Femur (tissue), 1 donor: ENCODE data around the gene UNC13C.

ENCODE experiments used
- DNase-seq: peaks from one replicate; pipeline ENCODE4 v3.0.0-alpha.2; 2017

The UNC13C gene

GRCh38 chr15:54120949-54121463 lies 142.8 kb downstream of the UNC13C start:
- DNase-seq = no peak

- DNase-seq = no peak
Observed at GRCh38 chr15:54127574-54127973, 149.3 kb downstream of the UNC13C start.

GRCh38 chr15:54131410-54131809 lies 153.2 kb downstream of the UNC13C start:
- DNase-seq = no peak

- no peak for DNase-seq
Observed at GRCh38 chr15:54149115-54149531, 170.9 kb downstream of the UNC13C start.

GRCh38 chr15:54150255-54150654 lies 172.0 kb downstream of the UNC13C start:
- no peak for DNase-seq

- no peak for DNase-seq
Observed at GRCh38 chr15:54159012-54159411, 180.8 kb downstream of the UNC13C start.

- DNase-seq = no peak
Observed at GRCh38 chr15:54187325-54187724, 209.1 kb downstream of the UNC13C start.

- no peak for DNase-seq
Observed at GRCh38 chr15:54197995-54198394, 219.8 kb downstream of the UNC13C start.

GRCh38 chr15:54206586-54207321 lies 228.5 kb downstream of the UNC13C start:
- DNase-seq = no peak

GRCh38 chr15:54208786-54209185 lies 230.5 kb downstream of the UNC13C start:
- no peak for DNase-seq

- DNase-seq = no peak
Observed at GRCh38 chr15:54212635-54213034, 234.4 kb downstream of the UNC13C start.

- no peak for DNase-seq
Observed at GRCh38 chr15:54226455-54226854, 248.2 kb downstream of the UNC13C start.

- DNase-seq = no peak
Observed at GRCh38 chr15:54227569-54227968, 249.3 kb downstream of the UNC13C start.

GRCh38 chr15:54250326-54250725 lies 272.1 kb downstream of the UNC13C start:
- DNase-seq = no peak

GRCh38 chr15:54256190-54256589 lies 277.9 kb downstream of the UNC13C start:
- DNase-seq = no peak

- DNase-seq = no peak
Observed at GRCh38 chr15:54273928-54274327, 295.7 kb downstream of the UNC13C start.

- DNase-seq = no peak
Observed at GRCh38 chr15:54277834-54278233, 299.6 kb downstream of the UNC13C start.

- no peak for DNase-seq
Observed at GRCh38 chr15:54280726-54281125, 302.5 kb downstream of the UNC13C start.

- DNase-seq = no peak
Observed at GRCh38 chr15:54282228-54282836, 304.1 kb downstream of the UNC13C start.

GRCh38 chr15:54288049-54288448 lies 309.8 kb downstream of the UNC13C start:
- no peak for DNase-seq

GRCh38 chr15:54289590-54290136 lies 311.4 kb downstream of the UNC13C start:
- no peak for DNase-seq

- DNase-seq = no peak
Observed at GRCh38 chr15:54298396-54298795, 320.2 kb downstream of the UNC13C start.

- no peak for DNase-seq
Observed at GRCh38 chr15:54304321-54304720, 326.1 kb downstream of the UNC13C start.

GRCh38 chr15:54305138-54305537 lies 326.9 kb downstream of the UNC13C start:
- DNase-seq = no peak
